ENCODE measurements around the gene MDH1B. TPM values are rescaled to one million over a fixed set of nuclear protein-coding genes. Genes with fewer than 3 reads are reported as not detected.
"Not testable (repeated sequence)": the region's sequence is repeated elsewhere in the genome, so short reads cannot be mapped to it uniquely, and the experiment has no call there.

MDH1B gene
- total RNA-seq, 1 experiment from 2014 or later, result 0.77 TPM

DNA sequence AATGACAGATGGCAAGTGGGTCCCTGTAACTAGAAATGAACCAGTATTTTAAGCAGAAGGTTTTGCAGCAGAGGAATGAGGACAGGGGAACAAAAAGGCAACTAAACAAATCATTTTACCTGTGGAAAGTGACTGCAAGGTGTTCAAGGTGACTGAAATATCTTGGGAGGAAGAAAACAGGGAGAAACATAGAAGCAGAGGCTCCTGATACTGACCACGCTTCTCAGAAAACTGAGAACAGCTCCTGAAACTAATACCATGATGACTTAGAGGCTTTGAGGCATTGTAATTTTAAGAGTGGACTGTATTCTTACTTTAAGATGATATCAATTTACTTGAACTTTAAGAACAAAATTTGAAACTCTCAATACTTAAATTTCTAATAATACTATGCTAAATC, 46.8 kb downstream of the MDH1B start, which contains the start of gene DYTN:
Gene DYTN, minus strand, starts transcription at position 101 of the 400 bp plus-strand sequence. CDS start 117 bp downstream, outside the sequence.
- no peak within 1 kb of the TSS for H3K4me3 Mint-ChIP-seq (ENCODE audit: unreplicated experiment)
- no TSS peak for BruUV-seq (replicated peaks)
- no peak for DNase-seq (ENCODE audit: unreplicated experiment)
- peaks cover 8% of the 10 kb centered on the region for H3K27me3 Mint-ChIP-seq (ENCODE audit: insufficient read depth, unreplicated experiment)
- H3K27ac Mint-ChIP-seq (ENCODE audit: low read depth, unreplicated experiment), result no peak within 1 kb of the TSS
- H3K36me3 Mint-ChIP-seq (ENCODE audit: insufficient read depth, unreplicated experiment), result no peaks in the 10 kb centered on the region
- peaks cover 7% of the 10 kb centered on the region for H3K9me3 Mint-ChIP-seq (ENCODE audit: unreplicated experiment)
- no peaks in the 10 kb centered on the region for H3K4me1 Mint-ChIP-seq (ENCODE audit: insufficient read depth, unreplicated experiment)
- ChIA-PET CTCF (interaction anchor here (0.9 kb wide), 1 partner anchor 20 kb away, joined by 3 read pairs; no protein-coding TSS in a partner anchor), POLR2A (interaction anchor here (0.5 kb wide), 1 partner anchor 410 kb away, joined by 3 read pairs; no protein-coding TSS in a partner anchor)
- intact Hi-C loops (cut with micrococcal nuclease), result no loop called here
- TF ChIP-seq CTCF (IDR thresholded peaks at IDR 0.05; ENCODE audit: unreplicated experiment), result no peak

GRCh38 chr2:206716623-206717022, 48.5 kb downstream of the MDH1B start:
- no peak for DNase-seq (ENCODE audit: unreplicated experiment)
- peaks cover 8% of the 10 kb centered on the region for H3K27me3 Mint-ChIP-seq (ENCODE audit: insufficient read depth, unreplicated experiment)
- no peak overlapping the region for H3K4me3 Mint-ChIP-seq (ENCODE audit: unreplicated experiment)
- CTCF ChIA-PET, result no interaction called here
- no peak overlapping the region for H3K27ac Mint-ChIP-seq (ENCODE audit: low read depth, unreplicated experiment)
- intact Hi-C loops (cut with micrococcal nuclease), result no loop called here
- no peaks in the 10 kb centered on the region for H3K9me3 Mint-ChIP-seq (ENCODE audit: unreplicated experiment)
- no peaks in the 10 kb centered on the region for H3K4me1 Mint-ChIP-seq (ENCODE audit: insufficient read depth, unreplicated experiment)
- TF ChIP-seq CTCF (IDR thresholded peaks at IDR 0.05; ENCODE audit: unreplicated experiment), result no peak
- POLR2A ChIA-PET, result interaction anchor here (0.5 kb wide), 1 partner anchor 16 kb away, joined by 3 read pairs; no protein-coding TSS in a partner anchor
- H3K36me3 Mint-ChIP-seq (ENCODE audit: insufficient read depth, unreplicated experiment), result no peaks in the 10 kb centered on the region
- no TSS peak for BruUV-seq (replicated peaks)

- BruUV-seq (replicated peaks); H3K27me3 Mint-ChIP-seq (ENCODE audit: insufficient read depth, unreplicated experiment); intact Hi-C loops (cut with micrococcal nuclease); POLR2A ChIA-PET; H3K4me1 Mint-ChIP-seq (ENCODE audit: insufficient read depth, unreplicated experiment); DNase-seq (ENCODE audit: unreplicated experiment); CTCF ChIA-PET; H3K4me3 Mint-ChIP-seq (ENCODE audit: unreplicated experiment); H3K36me3 Mint-ChIP-seq (ENCODE audit: insufficient read depth, unreplicated experiment); H3K9me3 Mint-ChIP-seq (ENCODE audit: unreplicated experiment); H3K27ac Mint-ChIP-seq (ENCODE audit: low read depth, unreplicated experiment): not testable (repeated sequence)
Observed at GRCh38 chr2:206715183-206715582, 49.9 kb downstream of the MDH1B start.

DNA sequence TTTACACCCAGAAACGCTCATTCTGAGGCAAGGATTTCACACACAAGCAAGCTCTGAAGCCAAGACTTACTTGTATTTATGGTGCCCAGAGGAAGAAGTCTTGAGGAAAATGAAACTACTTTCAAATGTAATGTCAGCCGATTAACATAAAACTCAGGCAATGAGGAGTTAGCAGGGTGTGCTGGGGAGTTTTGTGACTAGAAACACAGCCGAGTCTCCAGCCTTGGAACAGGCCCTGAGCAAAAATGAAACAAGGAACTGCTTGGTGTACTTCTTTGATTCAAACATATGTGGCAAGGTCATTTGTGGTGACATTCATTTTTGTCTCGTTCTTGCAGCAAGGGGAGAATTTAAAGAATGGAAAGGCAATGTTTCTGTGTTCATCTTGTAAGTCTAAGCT, 51.4 kb downstream of the MDH1B start:
- no peak for DNase-seq (ENCODE audit: unreplicated experiment)

More for the DNA sequence above, 51.4 kb downstream of the MDH1B start:
- ChIA-PET POLR2A (no interaction called here), CTCF (no interaction called here)
- TF ChIP-seq CTCF (IDR thresholded peaks at IDR 0.05; ENCODE audit: unreplicated experiment), result no peak
- H3K9me3 Mint-ChIP-seq (ENCODE audit: unreplicated experiment), result no peaks in the 10 kb centered on the region
- H3K36me3 Mint-ChIP-seq (ENCODE audit: insufficient read depth, unreplicated experiment), result no peaks in the 10 kb centered on the region
- BruUV-seq (replicated peaks), result no TSS peak
- H3K4me3 Mint-ChIP-seq (ENCODE audit: unreplicated experiment), result no peak overlapping the region
- intact Hi-C loops (cut with micrococcal nuclease), result no loop called here
- no peak overlapping the region for H3K27ac Mint-ChIP-seq (ENCODE audit: low read depth, unreplicated experiment)
- H3K27me3 Mint-ChIP-seq (ENCODE audit: insufficient read depth, unreplicated experiment), result no peaks in the 10 kb centered on the region
- no peaks in the 10 kb centered on the region for H3K4me1 Mint-ChIP-seq (ENCODE audit: insufficient read depth, unreplicated experiment)

Data from MCF 10A (cell line).